Measurements from ENCODE around the gene SV2A. TPM values are rescaled to one million over a fixed set of nuclear protein-coding genes. Genes with fewer than 3 reads are reported as not detected.
"Not testable (repeated sequence)": the region's sequence is repeated elsewhere in the genome, so short reads cannot be mapped to it uniquely, and the experiment has no call there.

Gene SV2A
- polyA plus RNA-seq (ENCODE audit: insufficient read length in 4 of 4), result 1 to 10 TPM; 6.7 to 8.8 (median 8.1) TPM

- DNase-seq (ENCODE audit: low read depth in 4 of 4, low spot score in 3 of 4), result no peak
These were observed at the start of gene SV2A for GRCh38 chr1:149917571-149918144. Gene SV2A (minus strand): TSS chr1:149917844. CDS start chr1:149913840, 4,004 bp downstream.

- DNase-seq (ENCODE audit: low read depth in 4 of 4, low spot score in 3 of 4), result no peak
These were observed 49.4 kb upstream of the SV2A start for GRCh38 chr1:149967041-149967440.

- DNase-seq (ENCODE audit: low read depth in 4 of 4, low spot score in 3 of 4), result no peak
These were observed 48.8 kb upstream of the SV2A start for GRCh38 chr1:149966405-149966804.

- DNase-seq (ENCODE audit: low read depth in 4 of 4, low spot score in 3 of 4), result no peak
These were observed 47.8 kb upstream of the SV2A start for GRCh38 chr1:149965440-149965839.

- no peak for DNase-seq (ENCODE audit: low read depth in 4 of 4, low spot score in 3 of 4)
These were observed 45.7 kb upstream of the SV2A start for GRCh38 chr1:149963358-149963757.

GRCh38 chr1:149962736-149963135 lies 45.1 kb upstream of the SV2A start:
- DNase-seq (ENCODE audit: low read depth in 4 of 4, low spot score in 3 of 4), result no peak

GRCh38 chr1:149962039-149962647 lies 44.5 kb upstream of the SV2A start:
- peak in 1 of 4 donors; percentile 32 for DNase-seq (ENCODE audit: low read depth in 4 of 4, low spot score in 3 of 4)

- not testable (repeated sequence) for DNase-seq (ENCODE audit: low read depth in 4 of 4, low spot score in 3 of 4)
These were observed 39.9 kb upstream of the SV2A start for GRCh38 chr1:149957548-149957947.

- DNase-seq (ENCODE audit: low read depth in 4 of 4, low spot score in 3 of 4), result no peak
These were observed 32.3 kb upstream of the SV2A start for GRCh38 chr1:149949911-149950310.

GRCh38 chr1:149945206-149945605 lies 27.6 kb upstream of the SV2A start:
- DNase-seq (ENCODE audit: low read depth in 4 of 4, low spot score in 3 of 4), result no peak

GRCh38 chr1:149942885-149943284 lies 25.2 kb upstream of the SV2A start:
- no peak for DNase-seq (ENCODE audit: low read depth in 4 of 4, low spot score in 3 of 4)

GRCh38 chr1:149942207-149942606 lies 24.6 kb upstream of the SV2A start:
- DNase-seq (ENCODE audit: low read depth in 4 of 4, low spot score in 3 of 4), result no peak

GRCh38 chr1:149940427-149940826 lies 22.8 kb upstream of the SV2A start:
- DNase-seq (ENCODE audit: low read depth in 4 of 4, low spot score in 3 of 4), result no peak

- not testable (repeated sequence) for DNase-seq (ENCODE audit: low read depth in 4 of 4, low spot score in 3 of 4)
These were observed 21.0 kb upstream of the SV2A start for GRCh38 chr1:149938668-149939003.

GRCh38 chr1:149937759-149938158 lies 20.1 kb upstream of the SV2A start:
- no peak for DNase-seq (ENCODE audit: low read depth in 4 of 4, low spot score in 3 of 4)

- DNase-seq (ENCODE audit: low read depth in 4 of 4, low spot score in 3 of 4), result no peak
These were observed 19.5 kb upstream of the SV2A start for GRCh38 chr1:149936992-149937705.

GRCh38 chr1:149936170-149936991 lies 18.7 kb upstream of the SV2A start, which contains the start of gene MTMR11:
Gene MTMR11 (minus strand): TSS chr1:149936879. CDS start chr1:149936647, 232 bp downstream.
- DNase-seq (ENCODE audit: low read depth in 4 of 4, low spot score in 3 of 4), result no peak

GRCh38 chr1:149934356-149934755 lies 16.7 kb upstream of the SV2A start:
- no peak for DNase-seq (ENCODE audit: low read depth in 4 of 4, low spot score in 3 of 4)

- DNase-seq (ENCODE audit: low read depth in 4 of 4, low spot score in 3 of 4), result no peak
These were observed 15.6 kb upstream of the SV2A start for GRCh38 chr1:149933208-149933607.

- DNase-seq (ENCODE audit: low read depth in 4 of 4, low spot score in 3 of 4), result no peak
These were observed 14.8 kb upstream of the SV2A start for GRCh38 chr1:149932474-149932873.

- DNase-seq (ENCODE audit: low read depth in 4 of 4, low spot score in 3 of 4), result no peak
These were observed 13.7 kb upstream of the SV2A start for GRCh38 chr1:149931212-149931790.

Measured in right renal pelvis (tissue), 4 donors.